Retinal pigment epithelial cell (primary cell): ENCODE measurements around the gene EFNA3.

Experiments
- DNase-seq: peaks from one replicate; pipeline ENCODE4 v3.0.0-alpha.2; 2010; ENCODE audit warnings: low read depth
- H3K4me3 ChIP-seq: 2 replicates; pipeline ENCODE4 v1.5.1; 2011; ENCODE audit warnings: mild to moderate bottlenecking, low read length, control low read depth, moderate library complexity
- TF ChIP-seq, protein P1 (sequence below): conservative IDR thresholded peaks from 2 replicates; pipeline ENCODE4 v1.5.1; 2011; ENCODE audit warnings: low read depth, low read length, control low read depth, inconsistent platforms

EFNA3 gene

DNA sequence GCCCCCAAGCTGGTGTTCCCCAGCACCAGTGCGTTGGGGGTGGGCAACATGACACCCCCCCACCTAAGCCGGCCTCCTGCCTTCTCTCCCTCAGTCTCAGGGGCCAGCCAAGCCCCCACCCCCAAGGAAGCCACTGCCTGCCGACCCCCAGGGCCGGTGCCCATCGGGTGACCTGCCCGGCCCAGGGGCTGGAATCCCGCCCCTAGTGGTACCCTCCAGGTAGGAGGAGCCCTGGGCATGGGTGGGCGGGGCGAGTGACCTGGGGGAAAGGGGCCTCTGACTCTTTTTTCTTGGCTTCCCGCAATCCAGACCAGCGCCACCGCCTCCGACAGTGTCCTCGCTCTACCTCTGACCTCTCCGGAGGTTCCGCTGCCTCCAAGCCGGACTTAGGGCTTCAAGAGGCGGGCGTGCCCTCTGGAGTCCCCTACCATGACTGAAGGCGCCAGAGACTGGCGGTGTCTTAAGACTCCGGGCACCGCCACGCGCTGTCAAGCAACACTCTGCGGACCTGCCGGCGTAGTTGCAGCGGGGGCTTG lies 16.4 kb upstream of the EFNA3 start:
- TF ChIP-seq, protein P1, sequence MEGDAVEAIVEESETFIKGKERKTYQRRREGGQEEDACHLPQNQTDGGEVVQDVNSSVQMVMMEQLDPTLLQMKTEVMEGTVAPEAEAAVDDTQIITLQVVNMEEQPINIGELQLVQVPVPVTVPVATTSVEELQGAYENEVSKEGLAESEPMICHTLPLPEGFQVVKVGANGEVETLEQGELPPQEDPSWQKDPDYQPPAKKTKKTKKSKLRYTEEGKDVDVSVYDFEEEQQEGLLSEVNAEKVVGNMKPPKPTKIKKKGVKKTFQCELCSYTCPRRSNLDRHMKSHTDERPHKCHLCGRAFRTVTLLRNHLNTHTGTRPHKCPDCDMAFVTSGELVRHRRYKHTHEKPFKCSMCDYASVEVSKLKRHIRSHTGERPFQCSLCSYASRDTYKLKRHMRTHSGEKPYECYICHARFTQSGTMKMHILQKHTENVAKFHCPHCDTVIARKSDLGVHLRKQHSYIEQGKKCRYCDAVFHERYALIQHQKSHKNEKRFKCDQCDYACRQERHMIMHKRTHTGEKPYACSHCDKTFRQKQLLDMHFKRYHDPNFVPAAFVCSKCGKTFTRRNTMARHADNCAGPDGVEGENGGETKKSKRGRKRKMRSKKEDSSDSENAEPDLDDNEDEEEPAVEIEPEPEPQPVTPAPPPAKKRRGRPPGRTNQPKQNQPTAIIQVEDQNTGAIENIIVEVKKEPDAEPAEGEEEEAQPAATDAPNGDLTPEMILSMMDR = peak; percentile 30
- no peak overlapping the region for H3K4me3 ChIP-seq

DNA sequence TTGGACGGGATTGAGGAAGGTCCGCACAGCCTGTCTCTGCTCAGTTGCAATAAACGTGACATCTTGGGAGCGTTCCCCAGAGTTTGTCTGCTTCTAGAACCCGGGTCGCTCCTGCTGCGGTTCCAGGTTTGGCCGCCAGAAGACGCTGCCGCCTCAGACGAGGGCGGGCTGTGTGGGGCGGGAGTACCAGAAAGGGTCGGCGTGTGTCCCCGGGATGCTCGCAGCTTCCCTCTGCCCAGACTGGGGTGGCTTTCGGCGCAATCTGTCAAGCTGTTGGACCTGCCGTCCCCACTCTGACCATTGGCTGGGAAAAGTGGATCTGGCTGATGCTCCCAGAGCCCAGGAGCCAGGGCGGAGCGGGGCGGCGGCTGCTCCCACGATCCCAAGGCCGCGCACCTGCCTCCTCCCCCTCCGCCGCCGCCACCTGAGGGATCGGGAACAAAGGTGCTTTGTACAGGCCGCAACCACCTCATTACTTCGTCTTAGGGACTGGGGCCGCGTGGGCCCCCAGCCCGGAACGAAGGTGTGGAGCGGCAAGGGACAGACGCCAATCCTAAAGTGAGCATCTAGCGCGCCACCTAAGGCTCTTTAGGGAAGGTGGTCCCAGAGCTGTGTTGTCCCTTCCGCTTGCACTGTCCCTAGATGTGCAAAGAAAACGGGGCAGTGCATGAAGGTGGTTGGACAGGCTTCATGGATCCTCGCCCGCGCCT lies 15.8 kb upstream of the EFNA3 start:
- peak overlapping the region; percentile 85 for H3K4me3 ChIP-seq
- TF ChIP-seq, protein P1 = peak; percentile 86
- no peak for DNase-seq

More for the DNA sequence above, 16.4 kb upstream of the EFNA3 start:
- DNase-seq = no peak

DNA sequence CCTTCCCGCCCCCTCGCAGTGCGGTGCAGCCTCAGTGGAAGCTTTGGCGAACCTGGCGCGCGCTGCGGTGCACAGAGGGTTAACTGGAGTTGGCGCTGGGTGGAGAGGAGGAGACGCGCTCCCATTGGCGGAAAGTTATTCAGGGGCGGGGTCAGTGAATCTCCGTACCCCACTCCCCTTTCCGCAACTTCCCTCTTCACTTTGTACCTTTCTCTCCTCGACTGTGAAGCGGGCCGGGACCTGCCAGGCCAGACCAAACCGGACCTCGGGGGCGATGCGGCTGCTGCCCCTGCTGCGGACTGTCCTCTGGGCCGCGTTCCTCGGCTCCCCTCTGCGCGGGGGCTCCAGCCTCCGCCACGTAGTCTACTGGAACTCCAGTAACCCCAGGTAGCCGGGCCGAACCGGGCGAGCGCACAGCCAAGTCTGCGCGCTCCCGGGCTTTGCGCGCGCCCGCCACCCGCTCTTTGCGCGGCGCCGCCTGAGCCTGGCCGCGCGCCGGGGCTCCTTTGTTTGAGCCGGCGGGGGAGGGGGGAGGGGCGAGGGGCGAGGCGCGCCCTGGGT lies 15.0 kb upstream of the EFNA3 start, which contains the start of gene EFNA4:
Gene EFNA4 (plus strand): TSS at position 191 of the 561 bp plus-strand sequence. CDS start 84 bp downstream, at position 275.
- DNase-seq = peak; percentile 61
- TF ChIP-seq, protein P1 = no peak
- peak within 1 kb of the TSS; percentile 85 for H3K4me3 ChIP-seq

DNA sequence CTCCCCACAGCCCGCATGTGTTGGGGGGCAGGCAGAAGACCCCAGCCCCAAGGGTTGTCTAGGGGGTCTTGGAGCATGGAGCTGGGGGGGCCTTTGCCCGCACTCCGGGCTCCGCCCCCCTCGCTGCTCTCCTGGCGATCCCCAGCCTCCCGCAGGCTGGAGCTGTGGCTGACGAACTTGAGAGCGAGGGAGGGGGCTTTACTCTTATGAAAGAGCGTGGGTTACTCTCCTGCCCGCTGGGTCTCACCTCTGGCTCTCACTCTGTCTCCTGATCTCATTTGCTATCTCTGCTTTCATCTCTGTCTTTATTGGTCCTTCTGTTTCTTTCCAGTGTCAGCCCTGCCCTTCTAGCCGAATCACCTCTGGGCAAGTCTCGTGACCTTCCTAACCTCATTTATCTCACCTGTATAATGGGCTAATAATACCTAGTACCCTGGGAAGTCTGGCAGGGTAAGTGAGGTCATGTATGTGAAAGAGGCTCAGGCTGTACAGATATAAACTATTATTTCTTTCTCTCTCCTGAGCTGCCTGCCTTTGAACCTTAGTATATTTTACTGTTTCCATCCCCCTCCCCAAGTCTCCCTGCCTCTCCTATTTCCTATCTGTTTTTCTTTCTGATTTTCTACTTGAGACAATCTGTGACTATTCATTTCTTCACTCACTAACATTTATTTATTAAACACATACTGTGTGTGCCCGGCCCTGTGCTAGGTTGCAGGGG lies 14.4 kb upstream of the EFNA3 start:
- TF ChIP-seq, protein P1 = no peak
- H3K4me3 ChIP-seq = peak overlapping the region; percentile 85
- DNase-seq = no peak

DNA sequence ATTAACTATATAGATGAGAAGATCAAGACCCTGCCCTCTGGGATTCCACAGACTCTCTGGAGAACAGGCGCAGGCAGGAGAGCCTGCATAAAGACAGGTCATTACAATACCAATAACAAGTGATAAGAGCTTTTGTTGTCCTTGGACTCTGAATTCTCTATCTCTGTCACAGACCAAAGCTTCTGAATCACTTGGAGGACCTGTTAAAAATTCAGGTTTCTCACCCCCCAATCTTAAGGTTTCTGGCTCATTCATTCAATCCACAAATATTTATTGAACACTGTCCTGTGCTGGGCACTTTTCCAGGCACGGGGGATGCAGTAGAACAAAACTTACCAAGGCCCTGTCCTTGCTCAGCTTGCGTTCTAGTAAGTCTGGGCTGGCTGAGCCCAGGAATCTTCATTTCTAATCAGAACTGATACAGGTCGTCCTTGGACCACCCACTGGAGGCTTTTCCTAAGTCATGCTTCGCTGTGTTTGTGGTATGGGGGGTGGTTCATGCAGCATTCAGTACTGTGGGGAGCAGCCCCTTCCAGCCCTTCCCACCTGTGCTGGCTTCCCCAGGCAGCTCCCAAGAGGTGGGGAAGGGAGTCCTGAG lies 13.7 kb upstream of the EFNA3 start:
- no peak overlapping the region for H3K4me3 ChIP-seq
- TF ChIP-seq, protein P1 = no peak

DNA sequence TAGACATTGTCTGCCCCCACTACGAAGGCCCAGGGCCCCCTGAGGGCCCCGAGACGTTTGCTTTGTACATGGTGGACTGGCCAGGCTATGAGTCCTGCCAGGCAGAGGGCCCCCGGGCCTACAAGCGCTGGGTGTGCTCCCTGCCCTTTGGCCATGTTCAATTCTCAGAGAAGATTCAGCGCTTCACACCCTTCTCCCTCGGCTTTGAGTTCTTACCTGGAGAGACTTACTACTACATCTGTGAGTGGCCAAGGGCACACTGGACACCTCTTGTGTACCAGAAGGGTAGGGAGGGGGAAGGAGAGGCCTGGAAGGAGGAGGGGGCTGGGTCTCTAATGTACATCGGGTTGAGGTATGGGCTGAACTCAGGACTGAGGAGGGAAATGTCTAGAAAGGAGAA lies 11.9 kb upstream of the EFNA3 start:
- TF ChIP-seq, protein P1 = no peak
- H3K4me3 ChIP-seq = no peak overlapping the region
- DNase-seq = no peak

More for the DNA sequence above, 13.7 kb upstream of the EFNA3 start:
- DNase-seq = no peak
